Muscle layer of colon (tissue), 2 donors: Measurements from ENCODE around the gene VARS2.
"Not testable (repeated sequence)": the region's sequence is repeated elsewhere in the genome, so short reads cannot be mapped to it uniquely, and the experiment has no call there.

Experiments used
- H3K27ac ChIP-seq: one replicate; pipeline ENCODE4 v1.7.0; 2013; ENCODE audit warnings: low read depth, mild to moderate bottlenecking, low read length, moderate library complexity
- H3K27me3 ChIP-seq, 2 donors: one replicate each; pipeline ENCODE4 v1.7.0; 2013; ENCODE audit warnings: low read length in 2 of 2, mild to moderate bottlenecking in 2 of 2; ENCODE audit not compliant: insufficient read depth in 2 of 2, control insufficient read depth in 1 of 2
- H3K36me3 ChIP-seq: one replicate; pipeline ENCODE4 v1.7.0; 2013; ENCODE audit warnings: mild to moderate bottlenecking, low read length; ENCODE audit not compliant: insufficient read depth
- H3K4me1 ChIP-seq: one replicate; pipeline ENCODE4 v1.7.0; 2013; ENCODE audit warnings: mild to moderate bottlenecking, low read length; ENCODE audit not compliant: insufficient read depth
- H3K4me3 ChIP-seq, 2 donors: one replicate each; pipeline ENCODE4 v1.7.0; 2013; ENCODE audit warnings: low read length in 2 of 2, low read depth in 1 of 2, mild to moderate bottlenecking in 1 of 2, moderate library complexity in 1 of 2
- H3K9ac ChIP-seq: one replicate; pipeline ENCODE4 v1.7.0; 2013; ENCODE audit warnings: low read length
- H3K9me3 ChIP-seq: one replicate; pipeline ENCODE4 v1.7.0; 2013; ENCODE audit warnings: mild to moderate bottlenecking, low read length
- donor health status: abdominal sarcoma.
- donor health status: Adenocarcinoma of cecum.

The VARS2 gene

DNA sequence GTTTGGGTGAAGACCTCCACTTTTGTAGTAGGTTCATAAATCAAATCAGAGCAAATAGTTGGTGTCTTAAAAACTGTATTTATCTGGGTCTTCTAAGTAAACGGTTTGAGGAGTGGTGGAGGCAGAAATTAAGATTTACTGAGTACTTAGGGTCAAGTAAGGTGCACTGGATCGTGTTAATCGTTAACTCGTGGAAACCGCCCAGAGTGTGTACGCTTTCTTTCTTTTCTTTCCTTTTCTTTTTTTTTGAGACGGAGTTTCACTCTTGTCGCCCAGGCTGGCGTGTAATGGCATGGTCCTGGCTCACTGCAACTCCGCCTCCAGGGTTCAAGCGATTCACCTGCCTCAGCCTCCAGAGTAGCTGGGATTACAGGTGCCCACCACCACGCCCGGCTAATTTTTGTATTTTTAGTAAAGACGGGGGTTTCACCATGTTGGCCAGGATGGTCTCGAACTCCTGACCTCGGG lies 6.7 kb upstream of the VARS2 start:
- Histone ChIP-seq H3K4me3 (peak overlapping the region in 1 of 2 donors; percentile 99), H3K4me1 (peaks cover 10% of the 10 kb centered on the region), H3K36me3 (peaks cover 23% of the 10 kb centered on the region)
- not testable (repeated sequence) for H3K9me3 ChIP-seq, H3K9ac ChIP-seq, H3K27me3 ChIP-seq, H3K27ac ChIP-seq

DNA sequence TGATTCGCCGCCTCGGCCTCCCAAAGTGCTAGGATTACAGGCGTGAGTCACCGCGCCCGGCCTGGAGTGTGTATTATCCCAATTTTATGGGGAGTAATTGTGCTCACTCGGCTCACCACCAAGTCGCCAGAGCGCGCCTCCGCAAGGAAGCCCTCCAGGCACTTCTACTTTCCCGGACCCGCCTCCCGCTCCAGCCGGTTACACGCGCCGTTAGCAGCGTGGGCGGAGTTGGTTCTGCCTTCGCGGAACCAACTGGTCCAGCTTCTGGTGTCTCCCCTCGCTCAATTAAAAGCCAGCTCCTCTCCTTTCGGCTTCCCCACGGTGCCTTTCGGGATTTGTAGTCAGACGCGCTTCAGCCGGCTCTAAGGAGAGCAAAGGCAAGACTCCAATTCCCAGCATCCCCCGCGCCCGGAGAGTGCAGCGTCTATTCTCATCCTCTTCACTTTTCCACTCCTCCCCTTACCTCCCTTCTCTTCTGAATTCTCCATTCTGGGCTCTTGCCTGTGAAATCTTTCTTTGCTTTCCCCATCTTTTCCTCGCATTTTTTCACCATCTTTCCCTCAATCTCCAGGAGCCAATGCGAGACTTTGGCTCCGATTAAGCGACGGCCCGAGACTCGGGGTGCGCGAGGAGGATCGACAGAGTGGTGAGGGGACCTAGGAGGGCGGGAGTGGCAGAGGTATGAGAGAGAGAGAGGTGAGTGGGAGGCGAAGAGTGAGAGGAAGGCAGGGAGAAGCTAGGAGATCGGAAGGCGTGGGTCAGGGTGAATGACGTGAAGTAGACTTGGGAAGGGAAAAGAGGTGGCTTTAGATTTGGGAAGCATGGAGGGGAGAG lies 6.1 kb upstream of the VARS2 start, which contains the start of gene GTF2H4:
Gene GTF2H4, plus strand, starts transcription at position 450 of the 834 bp plus-strand sequence.
- H3K4me1 ChIP-seq = peaks cover 10% of the 10 kb centered on the region
- H3K27ac ChIP-seq = peak within 1 kb of the TSS; percentile 52
- H3K27me3 ChIP-seq = no peaks in the 10 kb centered on the region
- peak within 1 kb of the TSS; percentile 91 for H3K9ac ChIP-seq
- peak within 1 kb of the TSS; percentile 83 to 99 for H3K4me3 ChIP-seq
- peaks cover 26% of the 10 kb centered on the region for H3K36me3 ChIP-seq
- no peaks in the 10 kb centered on the region for H3K9me3 ChIP-seq

DNA sequence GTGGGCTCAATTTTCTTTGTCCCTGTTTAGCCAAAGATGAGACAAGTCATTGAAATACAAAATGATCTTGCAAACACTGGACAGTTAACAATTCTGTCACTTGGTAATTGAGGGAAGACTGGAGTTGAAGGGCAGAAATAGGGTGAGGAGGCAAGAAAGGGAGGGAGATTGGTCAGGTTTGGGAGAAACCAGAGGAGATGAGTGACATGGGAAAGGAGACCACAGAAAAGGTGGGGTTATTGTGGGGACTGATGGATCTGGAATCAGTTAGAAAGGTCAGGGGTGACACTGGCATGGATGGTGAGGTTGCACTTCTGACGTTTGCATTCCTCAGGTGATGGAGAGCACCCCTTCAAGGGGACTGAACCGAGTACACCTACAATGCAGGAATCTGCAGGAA lies 5.3 kb upstream of the VARS2 start:
- Histone ChIP-seq H3K9ac (peak overlapping the region; percentile 91), H3K36me3 (peaks cover 26% of the 10 kb centered on the region), H3K27me3 (no peaks in the 10 kb centered on the region), H3K9me3 (no peaks in the 10 kb centered on the region), H3K4me1 (peaks cover 17% of the 10 kb centered on the region), H3K27ac (no peak overlapping the region), H3K4me3 (peak overlapping the region; percentile 83 to 99)

DNA sequence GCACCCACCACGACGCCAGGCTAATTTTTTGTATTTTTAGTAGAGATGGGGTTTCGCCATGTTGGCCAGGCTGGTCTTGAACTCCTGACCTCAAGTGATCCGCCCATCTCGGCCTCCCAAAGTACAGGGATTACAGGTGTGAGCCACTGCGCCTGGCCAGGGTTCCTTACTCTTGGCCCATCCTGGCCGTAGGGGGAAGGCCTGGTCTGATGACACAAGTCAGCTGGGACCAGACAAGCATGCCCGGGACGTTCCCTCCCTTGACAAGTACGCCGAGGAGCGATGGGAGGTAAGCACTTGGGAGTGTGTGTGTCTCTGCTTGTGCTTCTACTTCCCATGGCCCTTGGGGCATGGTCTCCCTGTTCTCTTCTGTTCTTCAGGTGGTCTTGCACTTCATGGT lies 3.6 kb upstream of the VARS2 start:
- peaks cover 26% of the 10 kb centered on the region for H3K36me3 ChIP-seq
- not testable (repeated sequence) for H3K4me3 ChIP-seq, H3K9me3 ChIP-seq, H3K27ac ChIP-seq, H3K9ac ChIP-seq, H3K27me3 ChIP-seq
- peaks cover 29% of the 10 kb centered on the region for H3K4me1 ChIP-seq

DNA sequence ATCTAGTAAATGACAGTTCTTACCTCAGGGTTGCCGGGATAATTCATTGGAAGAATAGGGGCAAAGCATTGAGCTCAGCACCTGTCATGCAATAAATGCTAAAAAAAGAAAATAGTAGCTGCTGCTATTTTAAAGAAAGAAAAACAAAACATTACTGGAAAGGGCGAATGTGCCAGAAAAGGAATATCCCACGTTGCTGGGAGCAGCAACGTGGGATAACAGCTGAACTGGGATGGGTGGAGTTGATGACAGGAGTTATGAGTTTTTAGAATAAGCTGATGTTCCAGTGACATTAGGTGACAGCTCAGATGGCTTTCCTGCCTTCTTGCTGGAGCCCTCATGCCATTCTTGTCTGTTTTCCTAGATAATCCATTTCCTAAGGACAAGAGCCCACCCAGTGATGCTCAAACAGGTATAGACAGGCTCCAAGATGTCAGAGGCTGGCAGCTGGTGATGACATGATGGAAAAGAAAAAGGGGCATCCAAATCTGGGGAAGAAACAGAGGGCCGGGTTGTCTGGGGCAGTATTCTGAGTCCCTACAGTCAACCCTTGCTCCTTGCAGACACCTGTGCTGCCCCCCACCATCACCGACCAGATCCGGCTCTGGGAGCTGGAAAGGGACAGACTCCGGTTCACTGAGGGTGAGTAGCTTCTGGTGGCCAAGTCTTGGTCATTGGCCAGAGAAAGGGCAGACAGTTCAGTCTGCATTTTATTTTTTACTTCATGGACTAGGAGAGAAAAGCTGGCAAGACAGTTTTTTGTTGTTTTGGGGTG lies 1.1 kb upstream of the VARS2 start:
- Histone ChIP-seq H3K4me1 (peaks cover 35% of the 10 kb centered on the region), H3K27ac (peak overlapping the region; percentile 87), H3K9ac (peak overlapping the region; percentile 39), H3K27me3 (no peaks in the 10 kb centered on the region), H3K36me3 (peaks cover 41% of the 10 kb centered on the region), H3K9me3 (no peaks in the 10 kb centered on the region), H3K4me3 (peak overlapping the region in 1 of 2 donors; percentile 59)

DNA sequence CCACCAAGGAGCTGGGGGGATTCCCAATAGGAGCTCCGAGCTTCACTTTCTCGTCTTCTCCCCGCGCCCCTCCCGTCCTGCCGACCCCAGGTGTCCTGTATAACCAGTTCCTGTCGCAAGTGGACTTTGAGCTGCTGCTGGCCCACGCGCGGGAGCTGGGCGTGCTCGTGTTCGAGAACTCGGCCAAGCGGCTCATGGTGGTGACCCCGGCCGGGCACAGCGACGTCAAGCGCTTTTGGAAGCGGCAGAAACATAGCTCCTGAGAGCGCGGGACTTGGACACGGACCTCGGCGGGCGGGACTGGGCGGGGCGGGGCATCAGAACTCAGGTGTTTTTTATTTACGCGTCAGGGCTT lies 340 bp upstream of the VARS2 start:
- Histone ChIP-seq H3K36me3 (peaks cover 46% of the 10 kb centered on the region), H3K9ac (peak overlapping the region; percentile 39), H3K4me3 (peak overlapping the region in 1 of 2 donors; percentile 59), H3K9me3 (no peaks in the 10 kb centered on the region), H3K4me1 (peaks cover 32% of the 10 kb centered on the region), H3K27ac (peak overlapping the region; percentile 87), H3K27me3 (no peaks in the 10 kb centered on the region)

DNA sequence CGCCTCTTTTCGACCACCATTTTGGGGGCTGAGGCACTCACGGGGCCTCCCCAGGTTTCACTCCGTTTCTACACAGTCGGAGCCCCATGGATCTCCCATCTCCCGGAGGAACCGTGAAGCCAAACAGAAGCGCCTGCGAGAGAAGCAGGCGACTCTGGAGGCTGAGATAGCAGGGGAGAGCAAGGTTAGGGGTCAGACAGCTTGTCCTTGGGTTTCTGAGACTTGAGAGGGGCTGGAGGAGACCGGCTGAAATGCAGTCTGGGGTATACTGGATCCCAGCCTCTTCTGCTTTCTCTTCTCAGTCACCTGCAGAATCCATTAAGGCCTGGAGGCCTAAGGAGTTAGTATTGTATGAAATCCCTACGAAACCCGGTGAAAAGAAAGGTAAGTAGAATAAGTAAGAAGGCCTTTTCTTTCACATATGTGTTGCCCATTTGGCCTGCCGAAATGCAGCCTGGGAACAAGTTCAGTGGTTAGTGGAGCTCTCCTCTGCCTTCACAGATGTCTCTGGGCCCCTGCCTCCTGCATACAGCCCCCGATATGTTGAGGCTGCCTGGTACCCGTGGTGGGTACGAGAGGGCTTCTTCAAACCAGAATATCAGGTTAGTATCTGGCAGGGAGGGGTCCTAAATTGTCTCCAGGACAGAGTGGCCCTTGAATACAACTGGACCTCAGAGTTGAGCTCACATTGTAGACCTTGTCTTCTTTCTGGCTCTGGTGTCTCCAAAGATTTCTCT lies 984 bp downstream of the VARS2 start:
- Histone ChIP-seq H3K4me3 (peak overlapping the region; percentile 52 to 91), H3K27me3 (no peaks in the 10 kb centered on the region), H3K9ac (peak overlapping the region; percentile 98), H3K27ac (peak overlapping the region; percentile 87), H3K4me1 (peaks cover 25% of the 10 kb centered on the region), H3K9me3 (no peaks in the 10 kb centered on the region), H3K36me3 (peaks cover 52% of the 10 kb centered on the region)

DNA sequence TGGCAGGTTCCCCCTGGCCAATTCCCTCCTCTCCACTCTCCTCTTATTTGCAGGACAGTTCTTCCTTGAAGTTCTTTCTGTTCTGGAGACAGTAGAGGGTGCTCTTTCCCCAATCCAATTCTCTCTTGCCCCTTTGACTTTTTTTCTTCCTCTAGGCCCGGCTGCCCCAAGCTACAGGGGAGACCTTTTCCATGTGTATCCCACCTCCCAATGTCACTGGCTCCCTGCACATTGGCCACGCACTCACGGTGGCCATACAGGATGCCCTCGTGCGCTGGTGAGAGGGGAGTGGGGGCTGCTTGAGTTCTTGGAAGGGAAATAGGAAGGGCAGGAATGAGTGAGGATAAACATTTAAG lies 1.5 kb downstream of the VARS2 start:
- H3K9me3 ChIP-seq = no peaks in the 10 kb centered on the region
- H3K4me1 ChIP-seq = peaks cover 25% of the 10 kb centered on the region
- H3K27me3 ChIP-seq = no peaks in the 10 kb centered on the region
- no peak overlapping the region for H3K4me3 ChIP-seq
- peak overlapping the region; percentile 87 for H3K27ac ChIP-seq
- H3K36me3 ChIP-seq = peaks cover 56% of the 10 kb centered on the region
- peak overlapping the region; percentile 98 for H3K9ac ChIP-seq

DNA sequence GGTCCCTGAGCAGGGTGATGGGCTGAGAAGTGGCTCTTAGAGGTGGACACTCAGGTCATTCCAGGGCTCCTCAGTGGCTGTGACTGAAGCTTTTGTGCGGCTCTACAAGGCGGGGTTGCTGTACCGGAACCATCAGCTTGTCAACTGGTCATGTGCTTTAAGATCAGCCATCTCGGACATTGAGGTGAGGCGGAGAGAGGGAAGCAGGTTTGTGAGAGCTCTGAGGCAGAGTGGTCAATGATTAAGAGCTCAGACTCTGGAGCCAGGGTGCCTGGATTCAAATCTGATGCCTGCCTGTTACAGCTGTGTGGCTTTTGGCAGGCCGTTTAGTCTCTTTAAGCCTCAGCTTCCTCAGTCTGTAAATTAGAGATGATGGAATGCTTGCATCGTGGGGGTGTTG lies 3.0 kb downstream of the VARS2 start:
- Histone ChIP-seq H3K9ac (no peak overlapping the region), H3K4me1 (peaks cover 25% of the 10 kb centered on the region), H3K9me3 (no peaks in the 10 kb centered on the region), H3K36me3 (peaks cover 56% of the 10 kb centered on the region), H3K27me3 (no peaks in the 10 kb centered on the region), H3K27ac (no peak overlapping the region), H3K4me3 (no peak overlapping the region)

DNA sequence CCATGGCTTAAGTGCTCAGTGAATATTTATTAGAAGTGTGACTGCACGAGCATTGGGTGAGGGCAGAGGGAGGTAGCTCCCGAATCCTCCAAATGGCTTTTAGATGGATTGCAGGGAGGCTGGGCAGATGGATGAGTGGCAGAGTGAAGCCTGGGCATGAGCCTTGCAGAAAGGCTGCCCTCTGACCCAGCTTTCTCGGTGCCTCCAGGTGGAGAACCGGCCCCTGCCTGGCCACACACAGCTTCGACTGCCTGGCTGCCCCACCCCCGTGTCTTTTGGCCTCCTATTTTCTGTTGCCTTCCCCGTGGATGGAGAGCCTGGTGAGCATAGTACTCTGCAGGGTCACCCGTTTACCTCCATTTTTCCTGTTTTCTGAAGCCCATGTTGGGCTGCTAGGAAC lies 3.4 kb downstream of the VARS2 start:
- no peak overlapping the region for H3K9ac ChIP-seq
- H3K27me3 ChIP-seq = no peaks in the 10 kb centered on the region
- peaks cover 56% of the 10 kb centered on the region for H3K36me3 ChIP-seq
- H3K4me1 ChIP-seq = peaks cover 25% of the 10 kb centered on the region
- H3K9me3 ChIP-seq = no peaks in the 10 kb centered on the region
- H3K4me3 ChIP-seq = no peak overlapping the region
- H3K27ac ChIP-seq = no peak overlapping the region

DNA sequence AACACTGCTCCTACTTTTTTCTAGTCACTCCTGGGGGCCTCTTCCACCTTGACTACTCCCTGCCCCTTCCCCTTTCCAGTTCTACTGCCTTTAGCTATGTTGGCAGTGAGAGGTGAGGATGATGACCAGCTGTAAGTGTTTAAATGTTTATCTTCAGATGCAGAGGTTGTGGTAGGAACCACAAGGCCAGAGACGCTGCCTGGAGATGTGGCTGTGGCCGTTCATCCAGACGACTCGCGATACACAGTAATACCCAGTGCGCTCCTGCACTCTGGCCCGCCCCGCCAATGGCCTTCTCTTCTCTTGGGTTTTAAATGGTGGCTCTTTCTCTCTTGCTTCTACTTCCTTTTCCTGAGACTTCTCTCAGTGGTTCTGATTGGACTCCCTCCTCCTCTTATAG lies 4.6 kb downstream of the VARS2 start:
- H3K27me3 ChIP-seq = no peaks in the 10 kb centered on the region
- peaks cover 18% of the 10 kb centered on the region for H3K4me1 ChIP-seq
- no peak overlapping the region for H3K27ac ChIP-seq
- H3K36me3 ChIP-seq = peaks cover 65% of the 10 kb centered on the region
- no peak overlapping the region for H3K4me3 ChIP-seq
- H3K9me3 ChIP-seq = no peaks in the 10 kb centered on the region
- H3K9ac ChIP-seq = no peak overlapping the region
